ENCODE measurements around the gene ADGRE1. TPM values are rescaled to one million over a fixed set of nuclear protein-coding genes. Genes with fewer than 3 reads are reported as not detected.
"Not testable (repeated sequence)": the region's sequence is repeated elsewhere in the genome, so short reads cannot be mapped to it uniquely, and the experiment has no call there.

Gene ADGRE1
- total and polyA plus RNA-seq, 5 donors from 2014 or later, result 0.92 to 2.4 (median 1.2) TPM

GRCh38 chr19:6865849-6866248 is 21.5 kb upstream of the ADGRE1 start:
- Histone ChIP-seq H3K27ac (ENCODE audit: insufficient read depth, low read length, poor library complexity, severe bottlenecking) (no peak overlapping the region), H3K27me3 (ENCODE audit: control insufficient read depth, insufficient read depth, low read length) (no peaks in the 10 kb centered on the region), H3K36me3 (ENCODE audit: control insufficient read depth, insufficient read depth, low read length) (no peaks in the 10 kb centered on the region), H3K4me3 (ENCODE audit: low read depth, low read length) (no peak overlapping the region), H3K9me3 (ENCODE audit: control insufficient read depth in 2 of 2, low read length in 2 of 2) (no peaks in the 10 kb centered on the region), H3K4me1 (ENCODE audit: control insufficient read depth, insufficient read depth, low read length, poor library complexity, severe bottlenecking) (peaks cover 8% of the 10 kb centered on the region)
- Mint-ChIP-seq H3K9me3 (peaks cover 0 to 1% (median 0%) of the 10 kb centered on the region in 7 donors), H3K4me3 (no peak overlapping the region), H3K4me1 (peaks cover 6 to 19% (median 12%) of the 10 kb centered on the region in 4 donors), H3K27me3 (peaks cover 3% of the 10 kb centered on the region), H3K27ac (no peak overlapping the region), H3K36me3 (no peaks in the 10 kb centered on the region)
- DNase-seq, result no peak
- ATAC-seq (ENCODE audit: low read depth in 2 of 2), result no peak

DNA sequence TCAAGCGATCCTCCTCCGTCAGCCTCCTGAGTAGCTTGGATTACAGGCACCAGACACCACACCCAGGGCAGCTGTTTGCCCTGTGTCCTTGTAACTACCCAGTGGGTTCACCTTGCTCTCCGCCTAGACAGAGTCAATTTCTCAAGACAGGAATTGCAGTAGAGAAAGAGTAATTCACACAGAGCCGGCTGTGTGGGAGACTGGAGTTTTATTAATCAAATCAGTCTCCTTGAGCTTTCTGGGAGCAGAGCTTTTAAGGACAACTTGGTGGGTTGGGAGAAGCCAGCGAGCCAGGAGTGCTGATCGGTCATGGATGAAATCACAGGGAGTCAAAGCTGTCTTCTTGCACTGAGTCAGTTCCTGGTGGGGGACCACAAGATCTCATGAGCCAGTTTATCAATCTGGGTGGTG is 20.6 kb upstream of the ADGRE1 start:
- DNase-seq (no peak), ATAC-seq (ENCODE audit: low read depth in 2 of 2) (no peak)
- no peak overlapping the region for H3K4me3 ChIP-seq (ENCODE audit: low read depth, low read length)
- H3K27ac ChIP-seq (ENCODE audit: insufficient read depth, low read length, poor library complexity, severe bottlenecking), result no peak overlapping the region
- Mint-ChIP-seq H3K9me3 (peaks cover 0 to 1% (median 0%) of the 10 kb centered on the region in 7 donors), H3K27ac (no peak overlapping the region), H3K27me3 (peaks cover 4% of the 10 kb centered on the region), H3K4me1 (peaks cover 6 to 16% (median 11%) of the 10 kb centered on the region in 4 donors), H3K36me3 (no peaks in the 10 kb centered on the region), H3K4me3 (no peak overlapping the region)
- no peaks in the 10 kb centered on the region for H3K9me3 ChIP-seq (ENCODE audit: control insufficient read depth in 2 of 2, low read length in 2 of 2)
- no peaks in the 10 kb centered on the region for H3K36me3 ChIP-seq (ENCODE audit: control insufficient read depth, insufficient read depth, low read length)
- H3K4me1 ChIP-seq (ENCODE audit: control insufficient read depth, insufficient read depth, low read length, poor library complexity, severe bottlenecking), result peaks cover 8% of the 10 kb centered on the region
- no peaks in the 10 kb centered on the region for H3K27me3 ChIP-seq (ENCODE audit: control insufficient read depth, insufficient read depth, low read length)

DNA sequence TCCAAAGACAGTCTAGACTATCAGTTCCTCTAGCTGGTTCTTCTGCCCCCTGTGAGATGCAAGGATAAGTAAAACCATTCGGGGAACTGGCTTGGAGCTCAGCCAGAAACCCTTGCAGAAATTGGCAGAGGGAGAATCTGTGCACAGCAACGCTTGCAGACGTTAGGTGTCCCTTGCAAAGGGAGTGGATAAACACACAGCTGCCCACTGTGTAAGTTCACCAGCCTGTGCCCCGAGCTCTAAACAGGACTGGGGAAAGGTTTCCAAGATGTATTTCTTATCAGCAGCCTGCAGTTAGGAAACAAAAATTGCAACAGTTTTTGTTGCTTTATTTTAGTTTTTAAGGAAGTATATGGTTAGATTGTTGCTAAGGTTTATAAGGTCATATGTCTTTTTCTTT is 19.0 kb upstream of the ADGRE1 start:
- no peak overlapping the region for H3K27ac Mint-ChIP-seq

DNA sequence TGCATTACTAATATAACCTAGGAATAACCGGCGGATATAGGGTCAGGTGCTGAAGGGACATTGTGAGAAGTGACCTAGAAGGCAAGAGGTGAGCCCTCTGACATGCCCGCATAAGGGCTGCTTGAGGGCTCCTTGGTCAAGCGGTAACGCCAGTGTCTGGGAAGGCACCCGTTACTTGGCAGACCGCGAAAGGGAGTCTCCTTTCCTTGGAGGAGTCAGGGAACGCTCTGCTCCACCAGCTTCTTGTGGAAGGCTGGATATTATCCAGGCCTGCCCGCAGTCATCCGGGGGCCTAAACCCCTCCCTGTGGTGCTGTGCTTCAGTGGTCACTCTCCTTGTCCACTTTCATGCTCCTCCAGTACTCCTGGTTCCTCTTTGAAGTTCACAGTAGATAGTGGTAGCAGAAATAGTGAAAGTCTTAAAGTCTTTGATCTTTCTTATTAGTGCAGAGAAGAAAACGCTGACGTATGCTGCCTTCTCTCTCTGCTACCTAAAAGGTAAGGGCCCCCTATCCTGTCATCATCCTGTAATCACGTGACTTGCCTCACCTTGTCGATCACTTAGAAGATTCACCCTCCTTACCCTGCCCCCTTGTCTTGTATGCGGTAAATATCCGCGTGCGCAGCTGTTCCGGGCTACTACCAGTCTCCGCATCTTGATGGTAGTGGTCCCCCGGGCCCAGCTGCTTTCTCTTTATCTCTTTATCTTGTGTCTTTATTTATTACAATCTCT is 18.1 kb upstream of the ADGRE1 start:
- H3K27ac ChIP-seq (ENCODE audit: insufficient read depth, low read length, poor library complexity, severe bottlenecking); H3K4me3 Mint-ChIP-seq; H3K9me3 ChIP-seq (ENCODE audit: control insufficient read depth in 2 of 2, low read length in 2 of 2); H3K36me3 ChIP-seq (ENCODE audit: control insufficient read depth, insufficient read depth, low read length); H3K27ac Mint-ChIP-seq; H3K27me3 ChIP-seq (ENCODE audit: control insufficient read depth, insufficient read depth, low read length); H3K9me3 Mint-ChIP-seq; H3K27me3 Mint-ChIP-seq; DNase-seq; H3K36me3 Mint-ChIP-seq; H3K4me3 ChIP-seq (ENCODE audit: low read depth, low read length); H3K4me1 ChIP-seq (ENCODE audit: control insufficient read depth, insufficient read depth, low read length, poor library complexity, severe bottlenecking); ATAC-seq (ENCODE audit: low read depth in 2 of 2); H3K4me1 Mint-ChIP-seq: not testable (repeated sequence)

More for the DNA sequence above, 19.0 kb upstream of the ADGRE1 start:
- no peak overlapping the region for H3K27ac ChIP-seq (ENCODE audit: insufficient read depth, low read length, poor library complexity, severe bottlenecking)
- no peak for DNase-seq
- peaks cover 0 to 1% (median 0%) of the 10 kb centered on the region in 7 donors for H3K9me3 Mint-ChIP-seq
- H3K4me3 ChIP-seq (ENCODE audit: low read depth, low read length), result no peak overlapping the region
- H3K4me3 Mint-ChIP-seq, result no peak overlapping the region
- no peaks in the 10 kb centered on the region for H3K36me3 ChIP-seq (ENCODE audit: control insufficient read depth, insufficient read depth, low read length)
- peaks cover under 1% of the 10 kb centered on the region for H3K4me1 ChIP-seq (ENCODE audit: control insufficient read depth, insufficient read depth, low read length, poor library complexity, severe bottlenecking)
- no peaks in the 10 kb centered on the region for H3K27me3 ChIP-seq (ENCODE audit: control insufficient read depth, insufficient read depth, low read length)
- peaks cover 0 to 5% (median 4%) of the 10 kb centered on the region in 4 donors for H3K4me1 Mint-ChIP-seq
- ATAC-seq (ENCODE audit: low read depth in 2 of 2), result no peak
- H3K27me3 Mint-ChIP-seq, result peaks cover 4% of the 10 kb centered on the region
- no peaks in the 10 kb centered on the region for H3K9me3 ChIP-seq (ENCODE audit: control insufficient read depth in 2 of 2, low read length in 2 of 2)
- no peaks in the 10 kb centered on the region for H3K36me3 Mint-ChIP-seq

DNA sequence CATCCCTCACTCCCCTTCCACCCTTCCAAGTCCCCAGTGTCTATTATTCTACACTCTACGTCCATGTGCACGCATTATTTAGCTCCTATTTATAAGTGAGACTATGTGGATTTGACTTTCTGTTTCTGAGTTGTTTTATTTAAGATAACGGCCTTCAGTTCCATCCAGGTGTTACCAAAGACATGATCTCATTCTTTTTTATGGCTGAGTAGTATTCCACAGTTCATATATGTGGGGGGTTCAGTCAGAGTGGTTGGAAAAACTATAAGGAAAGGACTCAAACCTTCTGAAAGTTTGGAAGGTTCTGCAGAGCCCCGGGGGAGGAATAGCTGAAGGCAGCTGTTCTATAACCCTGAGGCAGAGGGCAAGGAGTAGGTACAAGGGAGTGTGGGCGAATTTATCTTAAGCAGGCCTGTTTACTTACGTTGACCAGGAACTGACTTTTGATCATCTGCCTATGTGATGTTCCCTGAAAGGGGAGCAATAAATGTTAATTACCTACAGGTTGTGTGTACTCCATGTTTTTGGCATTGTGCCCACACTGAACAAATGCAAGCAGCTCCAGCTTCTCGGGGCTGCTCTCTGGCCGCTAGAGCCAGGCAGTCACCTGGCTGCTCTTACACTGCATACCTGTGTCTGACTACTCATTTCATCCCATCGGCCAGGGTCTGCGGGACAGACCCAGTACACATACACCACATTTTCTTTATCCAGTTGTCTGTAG is 13.5 kb upstream of the ADGRE1 start:
- Histone ChIP-seq H3K9me3 (ENCODE audit: control insufficient read depth in 2 of 2, low read length in 2 of 2) (no peaks in the 10 kb centered on the region), H3K27me3 (ENCODE audit: control insufficient read depth, insufficient read depth, low read length) (no peaks in the 10 kb centered on the region), H3K4me1 (ENCODE audit: control insufficient read depth, insufficient read depth, low read length, poor library complexity, severe bottlenecking) (no peaks in the 10 kb centered on the region), H3K27ac (ENCODE audit: insufficient read depth, low read length, poor library complexity, severe bottlenecking) (no peak overlapping the region), H3K4me3 (ENCODE audit: low read depth, low read length) (no peak overlapping the region), H3K36me3 (ENCODE audit: control insufficient read depth, insufficient read depth, low read length) (no peaks in the 10 kb centered on the region)
- no peak overlapping the region for H3K4me3 Mint-ChIP-seq
- no peak overlapping the region for H3K27ac Mint-ChIP-seq
- DNase-seq, result no peak
- no peak for ATAC-seq (ENCODE audit: low read depth in 2 of 2)
- H3K4me1 Mint-ChIP-seq, result peaks cover 0 to 5% (median under 1%) of the 10 kb centered on the region in 4 donors
- H3K27me3 Mint-ChIP-seq, result peaks cover 15% of the 10 kb centered on the region
- H3K36me3 Mint-ChIP-seq, result no peaks in the 10 kb centered on the region
- H3K9me3 Mint-ChIP-seq, result no peaks in the 10 kb centered on the region

DNA sequence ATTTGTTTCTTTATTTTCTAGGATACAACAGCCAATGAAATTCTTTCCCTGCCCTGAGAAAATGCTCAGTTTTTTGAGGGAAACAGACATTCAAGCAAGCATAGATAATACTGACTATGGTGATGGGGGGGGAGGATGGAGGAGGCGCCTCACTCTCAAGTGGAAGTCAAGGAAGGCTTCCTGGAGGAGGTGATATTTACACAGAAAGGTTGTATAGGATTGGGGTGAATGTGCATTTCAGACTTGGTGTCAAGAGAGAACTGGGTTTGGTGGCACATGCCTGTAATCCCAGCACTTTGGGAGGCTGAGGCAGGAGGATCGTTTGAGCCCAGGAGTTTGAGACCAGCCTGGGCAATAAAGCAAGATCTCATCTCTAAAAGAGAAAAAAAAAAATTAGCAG is 12.2 kb upstream of the ADGRE1 start:
- H3K4me3 ChIP-seq (ENCODE audit: low read depth, low read length), result no peak overlapping the region
- Mint-ChIP-seq H3K4me1 (peaks cover 0 to 5% (median under 1%) of the 10 kb centered on the region in 4 donors), H3K9me3 (peaks cover 0 to 3% (median 0%) of the 10 kb centered on the region in 7 donors), H3K36me3 (no peaks in the 10 kb centered on the region), H3K27me3 (peaks cover 15% of the 10 kb centered on the region), H3K4me3 (no peak overlapping the region), H3K27ac (peak overlapping the region in 2 of 3 donors; percentile 47 to 79)
- no peak overlapping the region for H3K27ac ChIP-seq (ENCODE audit: insufficient read depth, low read length, poor library complexity, severe bottlenecking)
- H3K9me3 ChIP-seq (ENCODE audit: control insufficient read depth in 2 of 2, low read length in 2 of 2), result no peaks in the 10 kb centered on the region
- H3K27me3 ChIP-seq (ENCODE audit: control insufficient read depth, insufficient read depth, low read length), result no peaks in the 10 kb centered on the region
- ATAC-seq (ENCODE audit: low read depth in 2 of 2), result no peak
- no peaks in the 10 kb centered on the region for H3K4me1 ChIP-seq (ENCODE audit: control insufficient read depth, insufficient read depth, low read length, poor library complexity, severe bottlenecking)
- no peak for DNase-seq
- H3K36me3 ChIP-seq (ENCODE audit: control insufficient read depth, insufficient read depth, low read length), result no peaks in the 10 kb centered on the region

- no peak for ATAC-seq (ENCODE audit: low read depth in 2 of 2)
- no peaks in the 10 kb centered on the region for H3K4me1 ChIP-seq (ENCODE audit: control insufficient read depth, insufficient read depth, low read length, poor library complexity, severe bottlenecking)
- Mint-ChIP-seq H3K36me3 (no peaks in the 10 kb centered on the region), H3K4me3 (no peak overlapping the region), H3K27me3 (peaks cover 15% of the 10 kb centered on the region), H3K4me1 (peaks cover 0 to 5% (median under 1%) of the 10 kb centered on the region in 4 donors), H3K9me3 (peaks cover 0 to 3% (median 0%) of the 10 kb centered on the region in 7 donors), H3K27ac (peak overlapping the region in 1 of 3 donors; percentile 69)
- no peaks in the 10 kb centered on the region for H3K27me3 ChIP-seq (ENCODE audit: control insufficient read depth, insufficient read depth, low read length)
- DNase-seq, result no peak
- H3K36me3 ChIP-seq (ENCODE audit: control insufficient read depth, insufficient read depth, low read length), result no peaks in the 10 kb centered on the region
- no peaks in the 10 kb centered on the region for H3K9me3 ChIP-seq (ENCODE audit: control insufficient read depth in 2 of 2, low read length in 2 of 2)
- H3K27ac ChIP-seq (ENCODE audit: insufficient read depth, low read length, poor library complexity, severe bottlenecking), result no peak overlapping the region
- no peak overlapping the region for H3K4me3 ChIP-seq (ENCODE audit: low read depth, low read length)
Measured at GRCh38 chr19:6876748-6877147, 10.6 kb upstream of the ADGRE1 start.
